Activated CD8-positive, alpha-beta memory T cell treated with anti-CD3 and anti-CD28 coated beads, Interleukin-2, amount 50 U/mL, for 4 hours (primary cell): ENCODE measurements around the gene BDKRB2.
"Not testable (repeated sequence)": the region's sequence is repeated elsewhere in the genome, so short reads cannot be mapped to it uniquely, and the experiment has no call there.

Experiments
- DNase-seq: peaks from one replicate; pipeline ENCODE4 v3.0.0-alpha.2; 2020

Gene BDKRB2

GRCh38 chr14:96227428-96227827, 22.8 kb downstream of the BDKRB2 start:
- no peak for DNase-seq

DNA sequence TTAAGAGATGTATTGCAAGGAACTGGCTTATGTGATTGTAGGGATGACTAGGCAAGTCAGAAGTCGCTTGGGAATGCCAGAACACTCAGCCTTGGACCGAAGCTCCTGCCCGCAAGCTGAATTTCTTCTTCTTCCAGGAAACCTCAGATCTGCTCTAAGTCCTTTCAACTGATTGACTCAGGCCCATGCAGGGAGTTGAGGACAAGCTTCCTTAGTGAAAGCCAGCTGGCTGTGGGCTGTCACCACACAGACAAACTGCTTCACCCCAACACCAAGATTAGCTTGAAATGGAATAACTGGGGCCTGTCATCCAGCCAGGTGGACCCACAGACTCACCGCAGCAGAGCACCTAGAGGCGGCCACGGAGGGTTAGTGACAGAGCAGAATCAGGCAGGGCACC, 24.7 kb downstream of the BDKRB2 start:
- no peak for DNase-seq

DNA sequence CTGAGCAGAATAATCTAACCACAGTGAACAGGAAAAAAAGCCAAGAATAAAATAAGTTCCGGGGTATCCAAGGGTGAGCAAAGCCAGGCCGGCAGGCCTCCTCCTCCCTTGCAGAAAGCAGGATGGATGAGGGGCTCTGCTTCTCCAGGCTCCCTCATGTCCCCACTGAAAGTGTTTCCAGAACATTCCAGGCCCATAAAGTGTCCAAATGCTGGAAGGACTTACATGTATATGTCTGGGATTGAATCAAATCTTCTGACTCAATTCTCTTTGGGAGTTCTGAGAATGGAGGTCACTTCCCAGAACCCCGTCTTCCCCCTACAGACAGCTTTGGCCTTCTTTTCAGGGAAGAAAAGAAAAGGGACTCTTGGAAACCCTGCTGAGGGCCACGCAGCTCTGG, 26.4 kb downstream of the BDKRB2 start:
- no peak for DNase-seq

GRCh38 chr14:96231526-96232130, 27.0 kb downstream of the BDKRB2 start:
- DNase-seq: no peak

- DNase-seq: no peak
Measured at GRCh38 chr14:96232506-96232905, 27.9 kb downstream of the BDKRB2 start.

DNA sequence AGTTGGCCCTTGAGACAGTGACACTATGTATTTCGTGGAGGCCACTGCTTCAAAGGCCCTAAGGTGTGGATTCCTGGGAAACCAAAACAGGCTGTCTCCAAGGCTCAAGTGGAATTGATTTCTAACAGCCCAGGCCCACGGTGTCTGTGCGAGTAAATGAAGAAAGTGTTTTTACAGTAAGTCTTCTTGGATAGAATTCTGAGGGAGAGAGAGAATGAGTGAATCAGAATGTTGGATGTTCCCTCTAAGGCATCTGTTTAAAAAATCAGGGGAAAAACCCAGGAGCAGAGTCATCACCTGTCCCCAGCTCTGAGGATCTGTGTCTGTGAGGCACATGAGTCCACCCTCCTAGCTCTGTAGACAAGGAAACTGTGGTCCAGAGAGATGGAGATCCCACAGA, 29.0 kb downstream of the BDKRB2 start:
- DNase-seq: no peak

DNA sequence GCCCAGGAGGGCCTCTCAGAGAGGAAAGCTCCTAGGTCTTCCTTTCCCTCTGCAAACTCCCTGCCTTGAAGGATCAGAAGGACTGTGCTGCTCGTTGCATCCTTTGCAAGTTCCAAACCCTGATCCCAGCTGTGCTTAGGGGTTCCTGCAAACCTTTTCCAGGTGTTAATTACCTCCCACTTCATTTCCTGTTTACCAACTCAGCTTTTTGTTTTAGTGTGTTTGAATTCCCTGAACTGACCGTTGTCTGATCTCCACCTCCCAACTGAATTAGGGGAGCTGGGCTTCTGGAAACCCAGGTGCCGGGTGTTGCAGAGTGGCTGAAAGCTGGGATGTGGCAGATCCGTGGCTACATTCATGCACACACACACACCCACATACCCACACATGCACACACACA, 30.8 kb downstream of the BDKRB2 start:
- no peak for DNase-seq

GRCh38 chr14:96237641-96238040, 33.0 kb downstream of the BDKRB2 start:
- no peak for DNase-seq

DNA sequence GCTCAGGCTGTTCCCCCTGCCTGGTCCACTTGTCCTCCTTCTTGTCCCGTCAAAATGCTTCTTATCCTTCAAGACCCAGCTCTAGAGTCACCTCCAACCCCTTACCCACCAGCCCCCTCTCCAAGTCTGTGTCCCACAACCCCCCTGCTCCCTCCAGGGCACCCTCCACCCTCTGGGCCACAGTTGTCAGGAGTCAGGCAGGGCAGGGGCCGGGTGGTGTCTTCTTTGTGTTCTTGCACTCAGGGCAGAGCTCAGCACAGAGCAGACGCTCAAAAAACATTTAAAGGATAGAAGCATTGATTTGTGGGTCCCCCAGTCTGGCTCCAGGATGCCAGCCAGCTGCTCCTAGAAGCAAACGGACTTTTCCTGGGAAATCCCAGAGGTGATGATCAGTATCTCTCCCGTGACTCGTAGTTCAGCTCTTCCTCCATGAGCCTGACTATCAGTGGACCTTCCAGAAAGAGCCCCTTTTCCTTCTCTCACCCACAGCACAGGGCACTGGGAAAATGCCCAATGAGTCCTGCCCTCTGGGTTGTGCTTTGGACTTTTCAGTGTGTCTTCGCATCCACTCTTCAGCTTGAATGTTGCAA, 34.1 kb downstream of the BDKRB2 start:
- DNase-seq: no peak

GRCh38 chr14:96239711-96240141, 35.1 kb downstream of the BDKRB2 start:
- no peak for DNase-seq

DNA sequence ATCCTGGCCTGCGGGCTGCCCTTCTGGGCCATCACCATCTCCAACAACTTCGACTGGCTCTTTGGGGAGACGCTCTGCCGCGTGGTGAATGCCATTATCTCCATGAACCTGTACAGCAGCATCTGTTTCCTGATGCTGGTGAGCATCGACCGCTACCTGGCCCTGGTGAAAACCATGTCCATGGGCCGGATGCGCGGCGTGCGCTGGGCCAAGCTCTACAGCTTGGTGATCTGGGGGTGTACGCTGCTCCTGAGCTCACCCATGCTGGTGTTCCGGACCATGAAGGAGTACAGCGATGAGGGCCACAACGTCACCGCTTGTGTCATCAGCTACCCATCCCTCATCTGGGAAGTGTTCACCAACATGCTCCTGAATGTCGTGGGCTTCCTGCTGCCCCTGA, 36.0 kb downstream of the BDKRB2 start:
- DNase-seq: no peak

DNA sequence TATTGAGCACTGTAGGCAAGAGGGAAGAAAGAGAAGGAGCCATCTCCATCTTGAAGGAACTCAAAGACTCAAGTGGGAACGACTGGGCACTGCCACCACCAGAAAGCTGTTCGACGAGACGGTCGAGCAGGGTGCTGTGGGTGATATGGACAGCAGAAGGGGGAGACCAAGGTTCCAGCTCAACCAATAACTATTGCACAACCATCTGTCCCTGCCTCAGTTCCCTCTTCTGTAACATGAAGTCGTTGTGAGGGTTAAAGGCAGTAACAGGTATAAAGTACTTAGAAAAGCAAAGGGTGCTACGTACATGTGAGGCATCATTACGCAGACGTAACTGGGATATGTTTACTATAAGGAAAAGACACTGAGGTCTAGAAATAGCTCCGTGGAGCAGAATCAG, 37.5 kb downstream of the BDKRB2 start:
- no peak for DNase-seq

GRCh38 chr14:96243785-96244184, 39.1 kb downstream of the BDKRB2 start:
- DNase-seq: no peak

- DNase-seq: not testable (repeated sequence)
Measured at GRCh38 chr14:96245074-96245473, 40.4 kb downstream of the BDKRB2 start.

DNA sequence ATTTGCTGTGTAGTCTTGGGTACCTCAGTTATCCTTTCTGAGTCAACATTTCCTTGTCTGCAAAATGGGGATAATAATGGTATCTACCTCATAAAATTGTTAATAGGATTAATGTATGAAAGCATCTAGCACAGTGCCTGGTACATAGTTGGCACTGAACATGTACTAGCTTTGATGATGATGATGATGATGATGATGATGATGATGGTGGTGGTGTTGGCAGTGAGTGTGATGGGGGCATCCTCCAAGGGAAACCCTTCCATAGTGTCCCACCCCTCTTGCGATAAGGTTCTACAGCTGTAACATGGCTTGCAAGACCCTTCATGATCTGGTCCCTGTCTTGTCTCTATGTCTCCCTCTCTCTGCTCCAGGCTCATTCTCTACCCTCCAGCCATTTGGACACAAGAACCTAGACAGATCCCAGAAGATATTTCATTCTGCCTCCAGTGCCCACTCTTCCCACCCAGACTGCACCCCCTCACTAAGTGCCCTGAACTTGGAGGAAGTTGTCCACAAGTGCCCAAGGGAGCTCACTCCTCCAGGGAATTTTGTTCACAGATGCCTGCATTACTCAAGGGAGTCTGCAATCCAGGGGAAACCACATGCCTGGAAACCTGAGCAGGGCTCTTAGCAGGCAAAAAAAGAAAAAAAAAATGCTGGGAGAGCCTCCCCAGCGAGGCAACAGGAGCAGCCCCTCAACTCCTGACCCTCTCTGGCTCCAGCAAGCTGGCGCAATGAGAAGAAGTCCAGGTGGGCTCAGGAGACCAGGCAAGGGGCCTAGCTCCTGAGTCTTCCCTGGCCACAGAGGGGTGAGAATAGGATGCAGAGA, 41.3 kb downstream of the BDKRB2 start:
- no peak for DNase-seq

GRCh38 chr14:96246539-96246847, 41.9 kb downstream of the BDKRB2 start:
- no peak for DNase-seq

DNA sequence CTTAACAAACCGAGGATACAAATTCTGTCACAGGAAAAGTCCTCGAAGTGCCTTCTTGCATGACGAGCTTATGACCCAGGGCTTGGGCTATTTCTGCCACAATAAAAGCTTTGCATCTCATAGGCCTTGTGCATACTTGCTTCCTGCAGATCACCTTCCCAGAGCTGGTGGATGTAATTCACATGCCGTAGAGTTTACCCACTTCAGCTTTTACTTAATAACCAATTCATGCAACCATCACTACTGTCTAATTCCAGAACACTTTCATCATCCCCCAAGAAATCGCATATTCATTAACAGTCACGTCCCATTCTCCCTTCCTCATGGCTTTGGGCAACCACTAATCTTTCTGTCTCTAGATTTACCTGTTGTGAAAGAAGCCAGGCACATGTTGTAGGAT, 42.4 kb downstream of the BDKRB2 start:
- DNase-seq: no peak

- no peak for DNase-seq
Measured at GRCh38 chr14:96249029-96249428, 44.4 kb downstream of the BDKRB2 start.

GRCh38 chr14:96250485-96250884, 45.8 kb downstream of the BDKRB2 start:
- DNase-seq: no peak

GRCh38 chr14:96251656-96252155, 47.1 kb downstream of the BDKRB2 start:
- no peak for DNase-seq

GRCh38 chr14:96252323-96252998, 47.8 kb downstream of the BDKRB2 start:
- DNase-seq: no peak

GRCh38 chr14:96252999-96253539, 48.4 kb downstream of the BDKRB2 start:
- DNase-seq: no peak

- DNase-seq: no peak
Measured at GRCh38 chr14:96254687-96255086, 50.0 kb downstream of the BDKRB2 start.
